DND-41 (cell line): Measurements from ENCODE around the gene PCDH9.

Source experiments
- EZH2 ChIP-seq: IDR thresholded peaks from 3 replicates; pipeline ENCODE4 v1.6.1; 2012; ENCODE audit warnings: borderline replicate concordance, low read depth, mild to moderate bottlenecking, moderate library complexity, low read length, inconsistent platforms; ENCODE audit not compliant: severe bottlenecking
- TF ChIP-seq, protein P1 (sequence below): IDR thresholded peaks from 2 replicates; pipeline ENCODE4 v1.5.1; 2012; ENCODE audit warnings: borderline replicate concordance, low read length, moderate library complexity, mild to moderate bottlenecking; ENCODE audit not compliant: poor library complexity, severe bottlenecking; ENCODE audit errors: extremely low read depth

DNA sequence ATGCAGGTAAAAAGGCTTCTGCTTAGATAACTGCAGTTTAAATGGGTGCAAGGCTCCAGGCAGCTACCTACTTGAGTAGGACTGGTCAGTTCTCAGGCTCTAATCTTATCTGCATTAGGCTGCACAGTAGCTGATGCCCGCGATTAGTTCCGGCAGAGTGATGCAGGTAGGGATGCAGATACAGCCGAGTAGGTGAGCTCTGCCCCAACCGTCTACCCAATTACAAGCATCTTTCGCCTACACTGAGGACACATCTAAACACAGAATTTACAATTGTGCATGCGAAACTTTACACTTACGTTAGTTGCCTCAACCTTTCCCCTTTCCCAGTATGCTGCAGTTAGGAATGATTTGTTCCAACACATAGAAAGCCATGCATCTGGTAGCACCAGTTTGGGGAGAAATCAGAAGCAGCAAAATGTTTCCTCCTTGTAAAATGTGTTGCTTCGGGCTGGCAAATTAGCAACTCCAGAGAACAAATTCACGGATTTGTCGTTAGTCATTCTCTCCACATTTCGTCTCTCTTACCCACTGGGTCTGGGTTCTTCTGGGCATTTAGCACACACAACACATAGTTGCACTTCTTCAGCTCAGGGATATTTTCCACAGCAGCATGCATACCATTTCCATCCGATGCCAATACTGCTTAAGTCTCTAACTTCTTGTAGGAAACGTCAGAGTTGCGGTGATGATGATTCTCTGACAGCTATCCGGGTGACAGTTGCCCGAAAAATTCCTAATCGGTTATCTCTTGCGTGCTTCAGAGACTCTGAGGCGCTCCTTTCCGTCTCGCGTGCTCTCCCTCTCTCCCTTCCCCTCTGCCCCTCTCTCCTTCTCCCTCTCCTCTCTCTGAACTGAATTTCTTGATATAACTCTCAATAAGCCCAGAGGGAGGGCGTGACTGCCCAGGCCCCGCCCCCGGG is at the start of gene PCDH9:
- TF ChIP-seq, protein P1, sequence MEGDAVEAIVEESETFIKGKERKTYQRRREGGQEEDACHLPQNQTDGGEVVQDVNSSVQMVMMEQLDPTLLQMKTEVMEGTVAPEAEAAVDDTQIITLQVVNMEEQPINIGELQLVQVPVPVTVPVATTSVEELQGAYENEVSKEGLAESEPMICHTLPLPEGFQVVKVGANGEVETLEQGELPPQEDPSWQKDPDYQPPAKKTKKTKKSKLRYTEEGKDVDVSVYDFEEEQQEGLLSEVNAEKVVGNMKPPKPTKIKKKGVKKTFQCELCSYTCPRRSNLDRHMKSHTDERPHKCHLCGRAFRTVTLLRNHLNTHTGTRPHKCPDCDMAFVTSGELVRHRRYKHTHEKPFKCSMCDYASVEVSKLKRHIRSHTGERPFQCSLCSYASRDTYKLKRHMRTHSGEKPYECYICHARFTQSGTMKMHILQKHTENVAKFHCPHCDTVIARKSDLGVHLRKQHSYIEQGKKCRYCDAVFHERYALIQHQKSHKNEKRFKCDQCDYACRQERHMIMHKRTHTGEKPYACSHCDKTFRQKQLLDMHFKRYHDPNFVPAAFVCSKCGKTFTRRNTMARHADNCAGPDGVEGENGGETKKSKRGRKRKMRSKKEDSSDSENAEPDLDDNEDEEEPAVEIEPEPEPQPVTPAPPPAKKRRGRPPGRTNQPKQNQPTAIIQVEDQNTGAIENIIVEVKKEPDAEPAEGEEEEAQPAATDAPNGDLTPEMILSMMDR = no peak
- TF ChIP-seq EZH2 = no peak
